ENCODE measurements around the gene LEAP2.

Gene LEAP2

GRCh38 chr5:132873119-132873929 is at the start of gene LEAP2:
TSS of gene LEAP2 (plus strand) at chr5:132873668. CDS start at chr5:132873695, 27 bp downstream.
- DNase-seq, result no peak

DNA sequence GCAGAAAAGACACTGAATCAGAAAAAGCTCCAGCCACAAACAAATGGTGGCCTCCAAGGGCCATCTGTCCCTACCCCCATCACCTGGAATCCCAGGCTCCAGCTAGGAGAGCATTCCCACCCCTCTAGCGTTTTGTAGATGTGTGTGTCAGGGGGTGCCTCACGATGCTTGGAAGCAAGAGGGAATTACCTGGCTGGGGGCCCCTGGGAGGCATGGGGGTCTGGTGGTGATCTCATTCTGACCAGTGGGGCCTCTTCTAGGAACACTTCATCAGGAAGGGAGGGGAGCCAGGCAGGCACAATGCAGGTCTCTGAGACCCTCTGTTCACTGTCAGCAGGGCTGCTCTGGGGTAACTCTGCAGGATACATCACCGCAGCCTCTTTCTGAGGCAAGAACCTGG is 49.0 kb upstream of the LEAP2 start:
- DNase-seq, result no peak

DNA sequence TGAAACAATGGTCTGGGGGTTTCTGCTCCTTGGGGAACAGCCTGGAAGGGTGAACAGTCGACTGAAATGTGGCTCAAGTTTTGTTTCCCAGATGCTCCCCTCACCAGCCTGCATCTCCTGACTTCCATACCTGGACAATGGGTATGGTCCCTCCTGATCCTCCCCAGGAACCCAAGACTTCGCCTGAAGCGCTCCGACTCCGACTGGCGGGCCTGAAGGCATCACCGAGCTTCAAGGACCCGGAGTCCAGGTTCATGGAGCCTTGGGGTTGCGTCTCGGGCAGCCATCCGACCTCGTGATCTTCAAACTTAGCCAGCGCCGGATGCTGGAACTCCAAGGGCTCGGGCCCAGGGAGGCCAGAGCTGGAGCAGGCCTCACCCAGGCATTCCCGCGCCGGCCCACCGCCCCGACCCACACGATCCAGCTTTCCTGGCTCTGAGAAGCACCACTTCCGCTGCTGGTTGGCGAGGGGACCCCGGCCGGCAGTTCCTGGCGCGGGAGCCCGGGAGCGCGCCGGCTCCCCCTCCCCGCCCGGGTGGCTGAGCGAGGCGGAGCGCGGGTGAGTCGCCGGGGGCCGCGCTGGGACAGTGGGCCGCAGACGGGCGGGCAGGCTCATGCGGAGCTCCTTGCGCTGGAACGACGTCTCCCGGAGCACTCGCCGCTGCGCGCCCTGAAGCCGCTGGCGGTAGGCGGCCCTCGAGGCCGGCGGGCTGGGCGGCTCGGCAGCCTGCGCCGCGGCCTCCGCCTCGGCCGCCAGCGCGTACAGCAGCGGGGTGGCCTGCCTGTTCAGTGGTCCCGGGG is 48.2 kb upstream of the LEAP2 start:
- no peak for DNase-seq

GRCh38 chr5:132825834-132826391 is 47.6 kb upstream of the LEAP2 start:
- no peak for DNase-seq

DNA sequence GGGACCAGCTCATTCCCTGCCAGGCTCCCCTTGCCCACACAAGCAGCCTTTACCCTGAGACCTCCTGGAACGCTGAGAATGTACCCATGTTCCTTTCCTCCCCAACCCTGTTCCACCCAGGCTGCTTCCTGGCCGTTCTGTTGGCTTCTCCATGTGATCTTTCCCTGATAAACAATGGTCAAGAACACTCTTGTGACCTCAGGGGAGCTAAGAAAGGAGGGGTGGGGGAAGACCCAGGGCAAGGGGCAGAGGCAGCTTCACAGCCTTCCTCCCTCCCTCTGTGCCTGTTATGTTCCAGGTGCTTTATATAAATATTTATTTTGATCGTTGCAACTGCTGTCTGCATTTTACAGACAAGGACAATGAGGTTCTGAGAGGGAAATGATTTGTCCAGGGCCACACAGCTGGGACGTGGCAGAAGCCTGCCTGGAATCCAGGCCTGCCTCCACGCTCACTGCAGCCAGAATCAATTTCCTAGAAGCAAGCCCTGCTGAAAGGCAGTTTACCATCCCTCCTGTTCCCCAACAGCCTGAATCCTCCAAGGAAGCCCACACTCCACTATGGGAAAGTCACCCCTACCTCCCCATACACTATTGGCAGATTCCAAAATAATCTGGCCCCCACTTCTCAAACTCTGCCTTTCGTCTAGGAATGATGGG is 46.9 kb upstream of the LEAP2 start:
- no peak for DNase-seq

DNA sequence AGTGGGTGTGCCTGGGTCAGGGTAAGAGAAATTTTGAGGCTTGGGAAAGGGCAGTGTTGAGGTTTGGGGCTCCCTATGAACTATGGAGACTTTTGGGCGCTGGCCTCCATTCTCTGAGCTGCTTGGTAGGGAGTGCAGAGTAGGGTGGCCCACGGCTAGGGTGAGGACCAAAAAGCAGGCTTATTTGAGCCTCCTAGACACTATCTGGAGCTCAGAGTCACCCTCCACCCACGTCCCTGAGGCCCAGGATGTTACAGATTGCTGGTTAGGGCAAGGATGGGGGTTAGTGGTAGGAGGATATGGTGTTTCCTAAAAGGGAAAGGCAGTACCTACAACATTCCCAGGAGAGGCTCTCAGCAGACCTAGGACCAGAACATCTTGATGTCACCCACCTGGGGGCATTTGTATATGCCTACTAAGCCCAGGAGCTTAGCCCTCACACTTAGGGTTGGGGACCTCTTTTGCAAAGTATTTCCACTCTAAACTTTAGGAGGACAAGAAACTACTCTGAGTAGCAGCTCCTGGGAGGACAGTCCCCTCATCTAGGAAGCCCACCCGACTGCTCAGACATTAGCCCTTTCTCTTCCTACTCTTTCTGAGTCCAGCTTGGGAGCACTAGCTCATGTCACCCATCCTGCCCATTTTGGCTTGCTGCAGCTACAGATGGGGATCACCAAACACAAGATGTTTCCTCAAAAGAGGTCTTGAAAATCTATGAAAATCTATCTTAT is 45.4 kb upstream of the LEAP2 start:
- DNase-seq, result no peak

GRCh38 chr5:132828846-132829494 is 44.5 kb upstream of the LEAP2 start:
- no peak for DNase-seq

DNA sequence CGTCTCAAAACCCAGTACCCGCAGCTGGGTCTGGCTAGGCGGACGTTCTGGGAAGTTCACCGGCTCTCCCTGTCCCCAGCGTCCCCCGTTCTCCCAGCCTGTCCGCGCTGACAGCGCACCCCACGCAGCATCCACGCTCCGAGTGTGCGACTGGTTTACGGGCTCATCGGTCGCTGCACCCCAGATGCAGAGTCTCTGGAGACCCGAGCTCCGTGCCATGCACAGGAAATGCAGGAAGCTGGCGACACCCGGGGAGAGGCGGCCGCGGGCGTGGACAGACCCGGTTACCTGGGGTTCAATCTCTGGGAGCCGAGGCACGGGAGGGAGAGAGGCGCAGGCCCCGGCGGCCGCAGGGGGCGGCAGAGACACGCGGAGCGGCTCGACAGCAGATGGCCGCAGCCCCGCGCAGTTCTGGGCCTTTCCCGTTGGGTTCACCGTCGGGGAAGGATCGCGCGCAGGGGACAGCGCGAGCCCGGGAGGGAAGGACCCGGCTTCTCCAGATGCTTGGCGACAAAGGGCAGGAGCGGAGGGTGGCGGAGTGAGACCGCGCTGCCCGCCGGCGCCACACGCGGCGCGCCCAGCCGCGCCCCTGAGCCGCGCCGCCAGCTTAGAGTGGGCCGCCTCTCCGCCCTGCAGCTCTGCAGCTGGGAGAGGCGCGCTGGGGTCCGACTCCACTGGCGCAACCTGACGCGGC is 43.6 kb upstream of the LEAP2 start:
- no peak for DNase-seq

DNA sequence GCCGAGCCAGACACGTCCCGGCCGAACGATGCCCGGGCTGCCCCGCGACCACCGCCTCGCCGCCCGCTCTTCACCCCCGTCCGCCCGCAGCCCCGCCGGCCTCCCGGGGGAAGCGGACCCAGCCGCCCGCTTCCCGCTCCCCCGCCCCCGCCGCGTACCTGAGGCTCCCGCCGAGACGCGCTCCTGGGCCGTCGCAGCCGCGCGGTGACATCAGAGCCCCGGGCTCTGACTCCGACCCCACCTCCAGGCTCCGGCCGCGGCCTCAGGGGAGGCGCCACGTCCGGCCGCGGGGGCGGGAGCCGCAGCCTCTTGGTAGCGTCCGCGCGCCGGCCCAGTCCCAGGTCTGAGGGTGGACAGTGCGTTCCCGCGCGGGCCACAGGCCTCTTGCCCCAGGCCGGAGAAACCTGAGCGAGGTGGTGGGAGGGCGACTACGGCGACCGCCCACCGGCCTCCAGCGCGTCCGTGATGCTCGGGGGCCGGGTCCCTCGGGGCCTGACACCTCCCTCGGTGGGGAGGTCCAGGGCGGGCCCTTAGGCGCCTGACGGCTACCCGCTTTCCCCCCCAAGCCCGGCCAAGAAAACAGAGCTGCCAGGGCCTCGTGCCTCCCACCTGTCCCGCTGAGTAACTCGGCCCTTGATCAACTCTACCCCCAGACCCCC is 42.9 kb upstream of the LEAP2 start, which contains the start of gene SHROOM1:
Gene SHROOM1, minus strand, starts transcription at position 212 of the 659 bp plus-strand sequence. CDS start 4,507 bp downstream, outside the sequence.
- peak; percentile 2 for DNase-seq

DNA sequence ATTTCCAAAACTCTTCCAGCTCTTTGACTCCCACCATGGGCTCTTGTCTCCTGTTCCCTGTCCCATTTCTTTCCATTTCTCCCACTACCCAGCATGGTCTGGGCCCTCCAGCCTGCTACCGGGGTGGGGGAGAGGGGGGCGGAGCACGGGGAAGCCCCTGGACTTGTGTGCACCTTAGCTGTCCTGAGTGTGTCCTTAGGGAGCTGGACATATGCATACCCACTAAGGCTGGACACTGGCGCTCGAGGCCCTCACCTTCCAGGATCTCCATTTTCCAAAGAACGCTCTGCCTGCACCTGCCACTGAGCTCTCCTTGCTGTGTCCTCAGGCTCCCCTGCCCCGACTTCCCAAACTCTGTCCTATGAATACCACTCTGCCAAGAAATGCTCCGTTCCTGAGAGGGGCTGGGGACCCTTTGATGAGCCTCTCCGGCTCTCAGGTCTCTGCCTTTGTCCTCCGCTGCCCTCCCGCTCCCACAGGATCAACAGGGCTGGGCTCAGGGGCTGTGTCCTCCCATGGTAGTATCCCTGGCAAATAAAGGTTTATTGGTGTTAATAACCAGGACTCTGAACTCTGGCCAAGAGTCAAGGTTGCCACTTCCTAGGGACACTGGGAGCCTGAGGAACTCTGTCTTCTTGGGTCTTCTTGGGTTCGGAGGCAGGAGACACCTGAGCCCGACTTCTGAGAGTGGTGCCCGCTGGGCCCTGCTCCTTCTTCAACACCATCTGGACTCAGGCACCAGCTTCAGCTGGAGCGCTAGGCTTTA is 42.2 kb upstream of the LEAP2 start:
- no peak for DNase-seq

- DNase-seq, result no peak
Measured at GRCh38 chr5:132832612-132833011, 40.9 kb upstream of the LEAP2 start.

DNA sequence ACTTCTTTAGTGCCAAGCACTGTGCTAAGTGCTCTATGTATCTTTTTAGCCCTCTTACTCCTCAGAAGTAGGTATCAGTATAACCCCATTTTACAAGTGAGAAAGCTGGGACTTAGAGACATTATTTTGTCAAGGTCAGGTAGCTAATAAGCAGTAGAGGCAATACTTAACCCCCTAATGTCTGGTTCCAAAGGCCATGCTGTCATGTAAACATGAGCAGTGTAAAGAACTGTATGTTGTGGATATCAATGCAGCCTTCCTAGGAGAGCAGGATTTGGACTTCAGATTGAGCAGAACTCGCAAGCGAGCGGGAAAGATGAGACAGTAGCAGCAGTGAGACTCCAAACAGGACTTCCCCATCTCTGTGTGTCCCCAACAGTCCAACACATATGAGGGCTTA is 39.4 kb upstream of the LEAP2 start:
- DNase-seq, result no peak

- DNase-seq, result no peak
Measured at GRCh38 chr5:132836852-132837251, 36.6 kb upstream of the LEAP2 start.

GRCh38 chr5:132837868-132838267 is 35.6 kb upstream of the LEAP2 start:
- DNase-seq, result no peak

DNA sequence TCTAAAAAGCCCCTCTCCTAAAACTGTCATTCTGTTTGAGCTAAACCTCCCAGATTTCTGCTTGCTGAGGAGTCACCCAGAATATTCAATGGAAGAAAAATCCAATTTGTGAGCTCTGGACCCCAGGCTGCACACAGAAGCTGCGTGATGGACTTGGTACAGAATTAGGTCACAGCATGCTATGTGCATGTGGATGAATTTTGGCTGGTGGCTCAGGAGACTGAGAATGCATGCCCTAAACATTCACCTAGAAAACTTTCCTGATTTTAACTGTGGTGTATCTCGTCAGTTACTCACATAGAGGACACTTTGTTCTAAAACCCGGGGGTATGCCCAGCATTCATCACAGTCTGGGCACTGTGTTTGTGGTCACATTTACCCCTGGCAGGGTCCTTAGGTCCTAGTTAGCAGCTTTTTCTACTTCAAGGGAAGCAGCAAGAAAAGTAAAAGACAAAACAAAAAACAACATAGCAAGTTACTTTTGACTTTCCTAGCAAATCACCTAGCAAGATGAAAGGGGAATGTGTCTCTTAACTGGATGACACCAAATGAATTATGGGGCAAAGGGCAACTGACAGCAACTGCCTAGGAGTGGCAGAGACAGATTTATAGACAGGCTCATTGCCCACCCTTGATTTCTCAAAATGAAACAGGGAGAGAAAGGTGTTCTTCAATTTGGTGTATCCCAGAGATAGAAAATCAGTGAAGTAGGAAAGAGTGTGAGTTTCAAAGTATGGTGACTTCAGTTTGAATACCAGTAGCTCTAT is 34.8 kb upstream of the LEAP2 start:
- DNase-seq, result no peak

DNA sequence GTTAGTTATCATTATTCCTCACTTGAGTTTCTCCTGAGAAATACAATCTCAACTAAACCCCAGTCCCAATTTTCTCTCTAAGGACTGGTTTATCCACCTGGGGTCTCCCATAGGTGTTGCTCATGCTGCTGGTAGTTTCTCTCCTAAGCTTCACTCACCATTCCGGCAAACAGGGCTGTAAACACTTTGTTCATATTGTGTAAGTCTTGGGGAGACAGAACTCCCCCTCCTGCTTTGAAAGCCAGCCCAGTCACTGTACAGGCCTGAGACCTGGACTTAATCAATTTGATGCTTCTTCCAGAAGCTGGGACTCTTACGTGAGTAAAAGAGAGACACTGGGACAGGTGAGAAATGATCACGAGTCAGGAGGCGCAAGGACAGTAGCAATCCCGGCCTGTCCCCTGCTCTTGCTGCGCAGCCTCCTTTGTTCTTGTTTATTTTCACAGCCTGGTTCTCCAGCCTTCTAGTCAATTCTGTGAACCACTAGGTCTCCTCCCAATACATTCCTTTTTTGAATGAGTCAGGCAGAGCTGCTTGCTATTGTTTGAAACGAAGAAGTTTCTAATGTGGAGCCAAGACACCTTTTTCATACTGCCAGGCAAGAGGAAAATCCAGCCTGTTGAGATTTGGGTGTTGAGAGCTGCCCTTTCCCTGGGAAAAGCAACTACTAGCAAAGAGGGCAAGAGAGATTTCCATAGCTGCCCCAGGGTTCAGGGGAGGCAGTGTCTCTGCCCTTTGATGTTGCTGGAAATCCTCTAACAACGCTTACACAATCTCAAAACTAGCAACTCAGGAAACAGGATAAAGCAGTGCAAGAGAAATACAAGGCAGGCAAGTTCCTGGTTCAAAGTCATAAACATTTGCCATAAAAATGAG is 33.8 kb upstream of the LEAP2 start:
- no peak for DNase-seq

DNA sequence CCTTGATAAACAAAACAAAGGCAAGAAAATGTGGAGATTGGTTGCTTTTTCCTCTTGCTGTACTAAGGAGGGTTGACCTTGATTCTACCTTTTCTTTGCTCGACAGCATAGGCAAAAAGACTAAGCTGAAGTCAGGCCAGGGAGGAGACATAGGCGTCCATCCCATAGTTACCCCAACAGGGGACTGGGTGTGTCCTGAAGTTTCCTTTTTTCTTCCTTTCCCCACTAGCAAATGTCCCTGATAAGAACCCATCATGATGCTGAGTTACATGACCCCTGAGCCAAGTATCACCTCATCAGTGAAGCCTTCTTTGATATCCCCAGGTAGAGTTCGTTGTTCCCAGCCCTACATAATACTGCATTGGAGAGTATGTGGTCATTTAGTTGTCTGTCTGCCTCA is 33.2 kb upstream of the LEAP2 start:
- DNase-seq, result no peak

DNA sequence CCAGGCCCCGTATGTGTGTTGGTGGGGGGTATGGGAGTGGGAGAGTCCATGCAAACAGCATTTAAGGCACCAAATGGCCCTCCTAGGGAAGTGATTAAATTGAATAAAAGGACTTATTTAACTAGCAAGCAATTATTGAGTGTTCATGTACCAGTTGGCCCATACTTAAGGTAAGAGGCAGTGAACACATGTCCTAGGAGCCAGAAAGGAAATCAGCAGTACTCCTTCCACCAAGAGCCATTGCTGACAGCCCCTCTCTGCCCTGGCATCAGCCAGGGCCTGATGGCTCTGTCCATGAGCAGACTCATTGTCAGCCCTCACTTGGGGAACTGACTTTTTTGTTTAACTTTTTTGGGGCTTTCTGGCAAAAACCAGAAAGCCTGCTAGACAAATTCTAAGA is 32.6 kb upstream of the LEAP2 start:
- no peak for DNase-seq
